GM18499 (cell line): Measurements from ENCODE around the gene MORC1.
A peak's percentile ranks its signal among the peaks of the same experiment; 100 is the strongest.
"Not testable (repeated sequence)": the region's sequence is repeated elsewhere in the genome, so short reads cannot be mapped to it uniquely, and the experiment has no call there.

Experiments
- ATAC-seq: cut with Tn5 transposase; IDR thresholded peaks from one replicate; pipeline ENCODE4 v1.9.1; 2021; ENCODE audit warnings: moderate number of reproducible peaks; ENCODE audit not compliant: insufficient read depth, unreplicated experiment

MORC1 gene

GRCh38 chr3:109112946-109113760, 4.8 kb downstream of the MORC1 start:
- ATAC-seq = no peak

- ATAC-seq = no peak
These were observed 8.4 kb downstream of the MORC1 start for GRCh38 chr3:109109574-109109973.

- ATAC-seq = peak; percentile 70
These were observed 19.8 kb downstream of the MORC1 start for GRCh38 chr3:109098079-109098644.

GRCh38 chr3:109095166-109095565, 22.8 kb downstream of the MORC1 start:
- no peak for ATAC-seq

- ATAC-seq = no peak
These were observed 24.4 kb downstream of the MORC1 start for GRCh38 chr3:109093561-109093960.

GRCh38 chr3:109091846-109092245, 26.1 kb downstream of the MORC1 start:
- no peak for ATAC-seq

- no peak for ATAC-seq
These were observed 28.7 kb downstream of the MORC1 start for GRCh38 chr3:109089265-109089664.

- peak; percentile 97 for ATAC-seq
These were observed 36.0 kb downstream of the MORC1 start for GRCh38 chr3:109081746-109082510.

- not testable (repeated sequence) for ATAC-seq
These were observed 37.8 kb downstream of the MORC1 start for GRCh38 chr3:109080090-109080489.

- ATAC-seq = no peak
These were observed 44.8 kb downstream of the MORC1 start for GRCh38 chr3:109073116-109073515.

- ATAC-seq = peak; percentile 56
These were observed 45.7 kb downstream of the MORC1 start for GRCh38 chr3:109072194-109072593.

- ATAC-seq = peak; percentile 33
These were observed 46.4 kb downstream of the MORC1 start for GRCh38 chr3:109071350-109072142.

- no peak for ATAC-seq
These were observed 47.7 kb downstream of the MORC1 start for GRCh38 chr3:109070211-109070610.

GRCh38 chr3:109066864-109067263, 51.1 kb downstream of the MORC1 start:
- no peak for ATAC-seq

GRCh38 chr3:109059264-109059663, 58.7 kb downstream of the MORC1 start:
- peak; percentile 83 for ATAC-seq

GRCh38 chr3:109057616-109058015, 60.3 kb downstream of the MORC1 start:
- no peak for ATAC-seq

GRCh38 chr3:109057056-109057455, 60.9 kb downstream of the MORC1 start:
- no peak for ATAC-seq

- peak; percentile 42 for ATAC-seq
These were observed 67.3 kb downstream of the MORC1 start for GRCh38 chr3:109050591-109051167.

- ATAC-seq = no peak
These were observed 70.6 kb downstream of the MORC1 start for GRCh38 chr3:109047366-109047765.
